Activated CD8-positive, alpha-beta T cell treated with anti-CD3 and anti-CD28 coated beads for 36 hours (primary cell): ENCODE data around the gene GIMAP8. TPM values are rescaled to one million over a fixed set of nuclear protein-coding genes. Genes with fewer than 3 reads are reported as not detected.
A peak's percentile ranks its signal among the peaks of the same experiment; 100 is the strongest.

Experiments
- ATAC-seq: fragments of 200-7000 bp; cut with Tn5 transposase; one replicate; pipeline ENCODE4 v1.10.0; 2021; ENCODE audit warnings: mild to moderate bottlenecking, moderate library complexity
- CTCF ChIA-PET: fragments of 350-600 bp; sonication (Branson Sonifier 250); formaldehyde crosslinking; loops from one replicate; lab custom pipeline; 2021; ENCODE audit warnings: antibody characterized with exemption; lab: Charles Lee
- POLR2A ChIA-PET: fragments of 350-600 bp; sonication (Branson Sonifier 250); formaldehyde crosslinking; loops from one replicate; lab custom pipeline; 2021; ENCODE audit warnings: antibody characterized with exemption; lab: Charles Lee
- DNase-seq: peaks from one replicate; pipeline ENCODE4 v3.0.0-alpha.2; 2020
- H3K27ac Mint-ChIP-seq: one replicate; pipeline ENCODE4 v1.8.0; 2021; ENCODE audit warnings: mild to moderate bottlenecking, mixed read lengths
- H3K27me3 Mint-ChIP-seq: one replicate; pipeline ENCODE4 v1.8.0; 2021; ENCODE audit warnings: mixed read lengths
- H3K36me3 Mint-ChIP-seq: one replicate; pipeline ENCODE4 v1.8.0; 2021; ENCODE audit warnings: low read depth, mixed read lengths
- H3K4me1 Mint-ChIP-seq: one replicate; pipeline ENCODE4 v1.8.0; 2021; ENCODE audit warnings: low read depth, mixed read lengths
- H3K4me3 Mint-ChIP-seq: one replicate; pipeline ENCODE4 v1.8.0; 2021; ENCODE audit warnings: mild to moderate bottlenecking, moderate library complexity, mixed read lengths
- H3K9me3 Mint-ChIP-seq: one replicate; pipeline ENCODE4 v1.8.0; 2021; ENCODE audit warnings: mixed read lengths
- intact Hi-C: fragments of 100-400 bp; cut with micrococcal nuclease; formaldehyde crosslinking; loops from one replicate; pipeline ENCODE4 v1.10.0; 2022
- total RNA-seq, 2 experiments: library from RNA; stranded (reverse); gene quantifications; one replicate each; pipeline ENCODE4 v1.2.3, GENCODE V29; 2021
- TF ChIP-seq, protein P1 (sequence below): fragments of 200-600 bp; IDR thresholded peaks from one replicate; pipeline ENCODE4 v1.8.0; 2022; ENCODE audit warnings: antibody characterized with exemption, mild to moderate bottlenecking

GIMAP8 gene
- total RNA-seq, 2 experiments from 2014 or later = 8.6 to 8.7 TPM

DNA sequence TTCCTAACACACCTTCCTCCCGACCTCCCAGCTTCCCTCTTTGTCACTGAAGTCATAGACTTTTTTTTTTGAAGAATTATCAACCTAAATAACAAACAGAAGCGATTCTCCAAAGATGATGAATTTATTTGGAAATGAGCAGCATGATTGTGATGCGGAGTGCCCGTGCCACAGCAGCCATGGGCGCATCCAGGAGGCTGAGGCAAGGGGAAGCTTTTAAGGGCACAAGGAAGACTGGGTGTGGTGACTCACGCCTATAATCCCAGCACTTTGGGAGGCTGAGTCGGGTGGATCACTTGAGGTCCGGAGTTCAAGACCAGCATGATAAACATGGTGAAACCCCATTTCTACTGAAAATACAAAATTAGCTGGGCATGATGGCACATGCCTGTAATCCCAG, 16.2 kb upstream of the GIMAP8 start:
- CTCF ChIA-PET = interaction anchor here (2.1 kb wide), 1 partner anchor 13 kb away, joined by 10 read pairs; no protein-coding TSS in a partner anchor

DNA sequence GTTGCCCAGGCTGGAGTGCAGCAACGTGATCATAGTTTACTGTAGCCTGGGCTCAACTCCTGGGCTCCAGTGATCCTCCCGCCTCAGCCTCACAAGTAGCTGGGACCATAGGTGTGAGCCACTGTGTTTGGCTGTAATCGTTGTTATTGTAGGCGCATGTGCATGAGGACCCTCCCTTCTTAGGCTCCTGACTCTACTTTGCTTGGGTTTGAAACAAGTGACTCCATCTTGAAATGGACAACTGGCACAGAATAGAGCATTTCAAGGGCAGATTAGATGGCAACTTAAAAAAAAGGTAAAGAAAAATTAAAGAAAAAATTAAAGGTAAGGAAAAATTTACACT, 15.4 kb upstream of the GIMAP8 start:
- Mint-ChIP-seq H3K9me3 (no peaks in the 10 kb centered on the region), H3K4me1 (peaks cover 33% of the 10 kb centered on the region), H3K27me3 (peaks cover 2% of the 10 kb centered on the region), H3K4me3 (no peak overlapping the region), H3K27ac (no peak overlapping the region), H3K36me3 (no peaks in the 10 kb centered on the region)
- ChIA-PET CTCF (no interaction called here), POLR2A (no interaction called here)
- intact Hi-C loops = no loop called here
- TF ChIP-seq, protein P1, sequence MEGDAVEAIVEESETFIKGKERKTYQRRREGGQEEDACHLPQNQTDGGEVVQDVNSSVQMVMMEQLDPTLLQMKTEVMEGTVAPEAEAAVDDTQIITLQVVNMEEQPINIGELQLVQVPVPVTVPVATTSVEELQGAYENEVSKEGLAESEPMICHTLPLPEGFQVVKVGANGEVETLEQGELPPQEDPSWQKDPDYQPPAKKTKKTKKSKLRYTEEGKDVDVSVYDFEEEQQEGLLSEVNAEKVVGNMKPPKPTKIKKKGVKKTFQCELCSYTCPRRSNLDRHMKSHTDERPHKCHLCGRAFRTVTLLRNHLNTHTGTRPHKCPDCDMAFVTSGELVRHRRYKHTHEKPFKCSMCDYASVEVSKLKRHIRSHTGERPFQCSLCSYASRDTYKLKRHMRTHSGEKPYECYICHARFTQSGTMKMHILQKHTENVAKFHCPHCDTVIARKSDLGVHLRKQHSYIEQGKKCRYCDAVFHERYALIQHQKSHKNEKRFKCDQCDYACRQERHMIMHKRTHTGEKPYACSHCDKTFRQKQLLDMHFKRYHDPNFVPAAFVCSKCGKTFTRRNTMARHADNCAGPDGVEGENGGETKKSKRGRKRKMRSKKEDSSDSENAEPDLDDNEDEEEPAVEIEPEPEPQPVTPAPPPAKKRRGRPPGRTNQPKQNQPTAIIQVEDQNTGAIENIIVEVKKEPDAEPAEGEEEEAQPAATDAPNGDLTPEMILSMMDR = no peak
- no peak for ATAC-seq
- no peak for DNase-seq

More for the DNA sequence above, 16.2 kb upstream of the GIMAP8 start:
- TF ChIP-seq, protein P1 = no peak
- H3K4me3 Mint-ChIP-seq = no peak overlapping the region
- H3K4me1 Mint-ChIP-seq = peaks cover 25% of the 10 kb centered on the region
- H3K27ac Mint-ChIP-seq = no peak overlapping the region
- POLR2A ChIA-PET = interaction anchor here (0.6 kb wide), 1 partner anchor 281 kb away, joined by 3 read pairs; no protein-coding TSS in a partner anchor
- intact Hi-C loops = no loop called here
- no peak for DNase-seq
- H3K27me3 Mint-ChIP-seq = peaks cover 2% of the 10 kb centered on the region
- ATAC-seq = no peak
- H3K36me3 Mint-ChIP-seq = no peaks in the 10 kb centered on the region
- no peaks in the 10 kb centered on the region for H3K9me3 Mint-ChIP-seq

DNA sequence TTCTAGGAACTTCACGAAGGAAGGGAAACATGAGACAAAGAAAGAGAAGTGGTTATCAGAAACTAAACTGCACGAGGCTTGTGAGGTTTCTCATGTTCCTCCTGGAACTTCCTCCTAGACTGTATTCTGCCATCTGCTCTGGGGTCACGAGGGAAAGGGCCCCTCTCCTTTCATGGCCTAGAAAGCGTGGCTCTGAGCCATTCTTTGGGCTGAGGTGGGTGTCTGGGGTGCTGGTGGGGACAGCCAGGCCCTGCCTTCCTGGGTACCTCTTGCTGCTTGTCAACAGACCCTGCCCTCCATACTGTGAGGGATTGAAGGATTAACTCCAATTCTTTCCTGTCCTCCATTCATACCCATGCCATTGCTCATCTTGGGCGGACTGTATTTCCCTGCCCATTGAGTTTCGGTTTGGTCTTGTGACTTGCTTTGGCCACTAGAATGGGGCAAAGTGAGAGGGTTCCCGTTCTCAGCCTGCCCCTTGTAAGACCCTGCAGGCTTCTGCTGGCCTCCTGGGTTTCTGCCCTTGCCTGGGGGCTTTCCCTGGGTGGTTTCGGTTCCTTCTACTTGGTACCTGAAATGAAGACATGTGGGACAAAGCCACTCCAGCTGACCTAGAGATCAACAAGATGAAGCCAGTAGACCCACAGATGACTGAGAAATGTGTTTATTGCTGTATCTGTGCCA, 14.9 kb upstream of the GIMAP8 start:
- H3K27me3 Mint-ChIP-seq = peaks cover 2% of the 10 kb centered on the region
- CTCF ChIA-PET = no interaction called here

DNA sequence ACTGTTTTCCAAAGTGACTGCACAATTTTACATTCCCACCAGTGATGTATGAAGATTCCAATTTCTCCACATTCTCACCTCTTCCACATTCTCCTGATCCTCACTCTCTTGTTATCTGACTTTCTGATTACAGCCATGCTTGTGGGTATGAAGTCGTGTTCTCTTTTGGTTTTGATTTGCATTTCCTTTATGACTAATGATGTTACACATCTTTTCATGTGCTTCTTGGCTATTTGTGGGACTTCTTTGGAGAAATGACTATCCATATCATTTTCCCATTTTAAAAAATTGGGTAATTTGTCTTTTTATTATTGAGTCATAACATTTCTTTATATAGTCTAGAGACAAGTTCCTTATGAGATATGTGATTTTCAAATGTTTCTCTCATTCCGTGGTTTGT, 10.5 kb upstream of the GIMAP8 start:
- DNase-seq (no peak), ATAC-seq (peak; percentile 69)
- Mint-ChIP-seq H3K9me3 (peaks cover 13% of the 10 kb centered on the region), H3K4me3 (no peak overlapping the region), H3K36me3 (peaks cover 10% of the 10 kb centered on the region), H3K27me3 (no peaks in the 10 kb centered on the region), H3K4me1 (peaks cover 27% of the 10 kb centered on the region), H3K27ac (peak overlapping the region; percentile 2)
- ChIA-PET CTCF (interaction anchor here (1.0 to 3.1 kb wide), 6 partner anchors 8 to 339 kb away, joined by 3 to 15 read pairs (median 4); partner anchors contain the start of gene GIMAP8), POLR2A (no interaction called here)
- TF ChIP-seq, protein P1 = no peak
- intact Hi-C loops = no loop called here

More for the DNA sequence above, 14.9 kb upstream of the GIMAP8 start:
- H3K27ac Mint-ChIP-seq = no peak overlapping the region
- no peaks in the 10 kb centered on the region for H3K9me3 Mint-ChIP-seq
- H3K4me1 Mint-ChIP-seq = peaks cover 38% of the 10 kb centered on the region
- DNase-seq (no peak), ATAC-seq (no peak)
- POLR2A ChIA-PET = no interaction called here
- intact Hi-C loops = no loop called here
- TF ChIP-seq, protein P1 = no peak
- no peak overlapping the region for H3K4me3 Mint-ChIP-seq
- no peaks in the 10 kb centered on the region for H3K36me3 Mint-ChIP-seq

DNA sequence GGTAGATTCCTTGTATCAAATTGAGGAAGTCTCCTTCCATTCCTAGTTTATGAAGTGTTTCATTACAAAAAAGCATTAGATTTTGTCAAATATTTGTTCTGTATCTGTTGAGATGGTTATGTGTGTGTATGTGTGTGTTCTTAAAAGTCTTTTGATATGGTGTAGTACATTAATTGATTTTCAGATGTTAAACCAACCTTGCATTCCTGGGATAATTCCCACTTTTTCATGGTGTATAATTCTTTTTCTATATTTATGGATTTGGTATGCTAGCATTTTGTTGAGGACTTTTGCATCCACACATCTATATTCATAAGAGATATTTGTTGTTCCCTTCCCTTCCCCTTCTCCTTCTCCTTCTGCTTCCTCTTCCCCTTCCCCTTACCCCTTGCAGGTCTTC, 8.9 kb upstream of the GIMAP8 start:
- no peak overlapping the region for H3K4me3 Mint-ChIP-seq
- ATAC-seq (no peak), DNase-seq (no peak)
- peaks cover 13% of the 10 kb centered on the region for H3K9me3 Mint-ChIP-seq
- TF ChIP-seq, protein P1 = no peak
- intact Hi-C loops = no loop called here
- ChIA-PET POLR2A (no interaction called here), CTCF (interaction anchor here (3.1 kb wide), 1 partner anchor 8 kb away, joined by 15 read pairs; the partner anchor contains the start of gene GIMAP8)
- H3K4me1 Mint-ChIP-seq = peaks cover 22% of the 10 kb centered on the region
- no peaks in the 10 kb centered on the region for H3K27me3 Mint-ChIP-seq
- H3K27ac Mint-ChIP-seq = no peak overlapping the region
- H3K36me3 Mint-ChIP-seq = peaks cover 10% of the 10 kb centered on the region
